ENCODE results near the gene PACS1.

Gene PACS1

DNA sequence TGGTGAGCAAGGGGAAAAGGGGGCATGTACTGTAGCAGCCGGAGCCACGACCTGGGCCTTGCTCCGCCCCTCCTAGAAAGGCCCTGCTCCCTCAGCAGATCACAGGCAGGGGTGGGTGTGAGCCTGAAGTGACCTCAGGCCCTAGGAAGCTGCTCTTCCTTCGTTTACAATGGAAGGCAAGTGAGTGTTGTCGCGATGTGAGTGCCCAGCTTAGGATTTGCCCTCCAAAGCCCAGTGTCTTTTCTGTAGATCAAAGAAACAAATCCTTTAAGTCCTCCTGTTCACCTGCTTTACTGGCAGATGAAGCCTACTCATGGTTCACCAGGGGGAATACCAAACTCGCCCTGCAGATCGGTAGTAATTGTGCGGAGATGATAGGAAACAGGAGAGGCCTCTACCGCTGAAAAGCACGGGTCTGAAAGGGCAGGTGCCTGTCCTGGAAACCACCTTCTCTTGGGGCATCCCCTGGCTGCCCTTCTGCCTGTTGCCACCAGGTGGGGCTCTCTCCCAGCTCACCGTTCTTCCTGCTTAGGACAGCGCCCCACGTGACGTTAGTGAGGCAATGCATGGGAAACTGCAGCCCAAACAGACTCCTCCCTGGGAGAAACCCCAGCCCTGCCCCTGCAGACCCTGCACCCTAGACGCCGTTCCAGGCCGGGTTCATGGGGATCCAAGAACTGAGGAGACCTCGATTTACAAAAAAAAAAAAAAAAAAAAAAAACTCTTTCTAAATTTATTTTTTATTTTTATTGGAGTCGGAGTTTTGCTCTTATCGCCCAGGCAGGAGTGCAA, 152.5 kb downstream of the PACS1 start:
- Histone ChIP-seq H3K36me3 (ENCODE audit: control insufficient read depth, low read length) (peaks cover 45% of the 10 kb centered on the region), H4K20me1 (ENCODE audit: control insufficient read depth, insufficient read depth, low read depth, low read length) (no peaks in the 10 kb centered on the region), H3K79me2 (ENCODE audit: control insufficient read depth, low read length) (no peaks in the 10 kb centered on the region), H3K4me2 (ENCODE audit: low read length) (peak overlapping the region; percentile 40), H3K4me3 (ENCODE audit: low read length) (no peak overlapping the region), H3F3A (ENCODE audit: control insufficient read depth, insufficient read depth) (peaks cover 4% of the 10 kb centered on the region), H3K9me3 (ENCODE audit: control insufficient read depth, insufficient read depth, low read length) (no peaks in the 10 kb centered on the region), H3K27me3 (ENCODE audit: control insufficient read depth, low read length) (no peaks in the 10 kb centered on the region), H3K9me2 (replicated peaks; ENCODE audit: control insufficient read depth, low read length) (no peaks in the 10 kb centered on the region), H3K27ac (ENCODE audit: low read depth, low read length) (peak overlapping the region; percentile 45), H3K4me1 (ENCODE audit: control insufficient read depth, low read length) (peaks cover 6% of the 10 kb centered on the region)
- no peak for TF ChIP-seq EZH2phosphoT487 (IDR thresholded peaks at IDR 0.05; ENCODE audit: borderline replicate concordance, low read length)
- TF ChIP-seq, protein P1, sequence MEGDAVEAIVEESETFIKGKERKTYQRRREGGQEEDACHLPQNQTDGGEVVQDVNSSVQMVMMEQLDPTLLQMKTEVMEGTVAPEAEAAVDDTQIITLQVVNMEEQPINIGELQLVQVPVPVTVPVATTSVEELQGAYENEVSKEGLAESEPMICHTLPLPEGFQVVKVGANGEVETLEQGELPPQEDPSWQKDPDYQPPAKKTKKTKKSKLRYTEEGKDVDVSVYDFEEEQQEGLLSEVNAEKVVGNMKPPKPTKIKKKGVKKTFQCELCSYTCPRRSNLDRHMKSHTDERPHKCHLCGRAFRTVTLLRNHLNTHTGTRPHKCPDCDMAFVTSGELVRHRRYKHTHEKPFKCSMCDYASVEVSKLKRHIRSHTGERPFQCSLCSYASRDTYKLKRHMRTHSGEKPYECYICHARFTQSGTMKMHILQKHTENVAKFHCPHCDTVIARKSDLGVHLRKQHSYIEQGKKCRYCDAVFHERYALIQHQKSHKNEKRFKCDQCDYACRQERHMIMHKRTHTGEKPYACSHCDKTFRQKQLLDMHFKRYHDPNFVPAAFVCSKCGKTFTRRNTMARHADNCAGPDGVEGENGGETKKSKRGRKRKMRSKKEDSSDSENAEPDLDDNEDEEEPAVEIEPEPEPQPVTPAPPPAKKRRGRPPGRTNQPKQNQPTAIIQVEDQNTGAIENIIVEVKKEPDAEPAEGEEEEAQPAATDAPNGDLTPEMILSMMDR (IDR thresholded peaks at IDR 0.05; ENCODE audit: low read depth, low read length, poor library complexity, severe bottlenecking), result peak; percentile 99

DNA sequence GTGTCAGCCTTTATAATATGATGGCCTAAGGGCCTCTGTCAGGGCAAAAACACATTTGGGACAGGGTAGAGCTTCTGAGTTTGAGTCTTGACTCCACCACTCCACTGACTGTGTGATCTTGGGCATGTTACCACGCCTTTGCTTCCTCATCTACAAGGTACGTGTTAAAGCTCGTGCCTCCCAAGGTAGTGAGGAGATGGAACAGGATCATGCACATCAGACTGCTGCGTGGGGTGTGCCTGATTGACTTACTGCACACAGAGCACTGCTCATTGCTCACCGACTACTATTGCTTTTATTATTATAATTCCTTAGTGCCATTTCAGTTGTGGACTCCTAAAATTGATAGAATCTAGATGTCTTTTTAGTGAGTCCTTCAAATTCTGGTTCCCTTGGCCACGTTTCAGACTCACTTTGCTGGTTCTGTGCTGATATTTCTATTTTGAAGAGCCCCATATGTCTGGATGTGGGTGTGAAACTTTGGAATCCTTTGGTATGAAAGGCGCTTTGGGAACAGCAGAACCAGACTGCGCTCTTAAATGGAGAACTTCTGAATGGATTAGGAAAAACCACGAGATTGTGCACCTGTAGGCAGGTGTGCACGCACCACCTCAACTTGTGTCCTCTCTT, 154.3 kb downstream of the PACS1 start:
- no peaks in the 10 kb centered on the region for H3K9me2 ChIP-seq (replicated peaks; ENCODE audit: control insufficient read depth, low read length)
- H3K27ac ChIP-seq (ENCODE audit: low read depth, low read length), result no peak overlapping the region
- H4K20me1 ChIP-seq (ENCODE audit: control insufficient read depth, insufficient read depth, low read depth, low read length), result no peaks in the 10 kb centered on the region
- no peaks in the 10 kb centered on the region for H3K79me2 ChIP-seq (ENCODE audit: control insufficient read depth, low read length)
- H3K27me3 ChIP-seq (ENCODE audit: control insufficient read depth, low read length), result no peaks in the 10 kb centered on the region
- peaks cover 6% of the 10 kb centered on the region for H3K4me1 ChIP-seq (ENCODE audit: control insufficient read depth, low read length)
- H3K4me2 ChIP-seq (ENCODE audit: low read length), result no peak overlapping the region
- H3K36me3 ChIP-seq (ENCODE audit: control insufficient read depth, low read length), result peaks cover 43% of the 10 kb centered on the region
- H3F3A ChIP-seq (ENCODE audit: control insufficient read depth, insufficient read depth), result peaks cover 4% of the 10 kb centered on the region
- H3K4me3 ChIP-seq (ENCODE audit: low read length), result no peak overlapping the region
- no peaks in the 10 kb centered on the region for H3K9me3 ChIP-seq (ENCODE audit: control insufficient read depth, insufficient read depth, low read length)
- TF ChIP-seq, protein P1 (IDR thresholded peaks at IDR 0.05; ENCODE audit: low read depth, low read length, poor library complexity, severe bottlenecking), result no peak
- no peak for TF ChIP-seq EZH2phosphoT487 (IDR thresholded peaks at IDR 0.05; ENCODE audit: borderline replicate concordance, low read length)

GRCh38 chr11:66225066-66225465, 155.0 kb downstream of the PACS1 start:
- H3K9me3 ChIP-seq (ENCODE audit: control insufficient read depth, insufficient read depth, low read length), result no peaks in the 10 kb centered on the region
- peaks cover 39% of the 10 kb centered on the region for H3K36me3 ChIP-seq (ENCODE audit: control insufficient read depth, low read length)
- TF ChIP-seq EZH2phosphoT487 (IDR thresholded peaks at IDR 0.05; ENCODE audit: borderline replicate concordance, low read length), result no peak
- TF ChIP-seq, protein P1 (IDR thresholded peaks at IDR 0.05; ENCODE audit: low read depth, low read length, poor library complexity, severe bottlenecking), result no peak
- no peaks in the 10 kb centered on the region for H3K27me3 ChIP-seq (ENCODE audit: control insufficient read depth, low read length)
- H3K4me3 ChIP-seq (ENCODE audit: low read length), result no peak overlapping the region
- H3K4me2 ChIP-seq (ENCODE audit: low read length), result no peak overlapping the region
- peaks cover 6% of the 10 kb centered on the region for H3K4me1 ChIP-seq (ENCODE audit: control insufficient read depth, low read length)
- H3K9me2 ChIP-seq (replicated peaks; ENCODE audit: control insufficient read depth, low read length), result no peaks in the 10 kb centered on the region
- no peaks in the 10 kb centered on the region for H3K79me2 ChIP-seq (ENCODE audit: control insufficient read depth, low read length)
- no peak overlapping the region for H3K27ac ChIP-seq (ENCODE audit: low read depth, low read length)
- peaks cover 4% of the 10 kb centered on the region for H3F3A ChIP-seq (ENCODE audit: control insufficient read depth, insufficient read depth)
- H4K20me1 ChIP-seq (ENCODE audit: control insufficient read depth, insufficient read depth, low read depth, low read length), result no peaks in the 10 kb centered on the region
